GM19452 (cell line): Measurements from ENCODE around the gene RALBP1.

Experiments used
- ATAC-seq: cut with Tn5 transposase; IDR thresholded peaks from one replicate; pipeline ENCODE4 v1.9.1; 2021; ENCODE audit not compliant: unreplicated experiment

The RALBP1 gene

GRCh38 chr18:9586814-9587213 lies 111.5 kb downstream of the RALBP1 start:
- ATAC-seq = no peak
